Cardiac fibroblast (primary cell): ENCODE data around the gene SLC18A3.

Experiments
- DNase-seq, 2 donors: peaks; one replicate each; pipeline versions ENCODE4 v3.0.0 to v3.0.0-alpha.2; 2010; ENCODE audit warnings: low read depth in 2 of 2
- H3K4me3 ChIP-seq, 2 donors: replicated peaks in 1 of 2; 1 replicate in 1 of 2; 2 replicates in 1 of 2; pipeline ENCODE4 v1.5.1; 2011; ENCODE audit warnings: low read depth in 2 of 2, low read length in 2 of 2, mild to moderate bottlenecking in 2 of 2, moderate library complexity in 1 of 2
- TF ChIP-seq, protein P1 (sequence below): IDR thresholded peaks from one replicate; pipeline ENCODE4 v1.5.1; 2011; ENCODE audit warnings: low read depth, mild to moderate bottlenecking, low read length, inconsistent platforms

The SLC18A3 gene

DNA sequence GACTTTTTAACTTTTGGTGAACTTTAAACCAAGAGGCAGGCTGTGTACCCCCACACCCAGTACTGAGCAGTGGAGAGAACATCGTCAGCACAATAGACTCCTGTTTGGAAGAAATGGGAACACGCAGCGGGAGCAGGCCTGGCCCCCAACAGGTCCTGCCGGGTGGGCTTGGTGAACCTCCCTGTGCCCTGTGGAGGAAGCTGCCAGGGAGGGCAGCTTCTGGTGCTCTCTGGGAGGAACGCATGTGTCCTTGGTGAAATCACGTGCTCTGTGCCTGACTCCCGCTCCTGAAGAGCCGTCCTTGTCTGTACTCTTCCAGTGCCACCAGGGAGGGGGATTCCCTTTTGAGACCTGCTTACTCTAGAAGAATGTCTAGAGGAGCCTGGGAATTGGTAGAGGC is 35.3 kb downstream of the SLC18A3 start:
- no peak overlapping the region for H3K4me3 ChIP-seq
- TF ChIP-seq, protein P1, sequence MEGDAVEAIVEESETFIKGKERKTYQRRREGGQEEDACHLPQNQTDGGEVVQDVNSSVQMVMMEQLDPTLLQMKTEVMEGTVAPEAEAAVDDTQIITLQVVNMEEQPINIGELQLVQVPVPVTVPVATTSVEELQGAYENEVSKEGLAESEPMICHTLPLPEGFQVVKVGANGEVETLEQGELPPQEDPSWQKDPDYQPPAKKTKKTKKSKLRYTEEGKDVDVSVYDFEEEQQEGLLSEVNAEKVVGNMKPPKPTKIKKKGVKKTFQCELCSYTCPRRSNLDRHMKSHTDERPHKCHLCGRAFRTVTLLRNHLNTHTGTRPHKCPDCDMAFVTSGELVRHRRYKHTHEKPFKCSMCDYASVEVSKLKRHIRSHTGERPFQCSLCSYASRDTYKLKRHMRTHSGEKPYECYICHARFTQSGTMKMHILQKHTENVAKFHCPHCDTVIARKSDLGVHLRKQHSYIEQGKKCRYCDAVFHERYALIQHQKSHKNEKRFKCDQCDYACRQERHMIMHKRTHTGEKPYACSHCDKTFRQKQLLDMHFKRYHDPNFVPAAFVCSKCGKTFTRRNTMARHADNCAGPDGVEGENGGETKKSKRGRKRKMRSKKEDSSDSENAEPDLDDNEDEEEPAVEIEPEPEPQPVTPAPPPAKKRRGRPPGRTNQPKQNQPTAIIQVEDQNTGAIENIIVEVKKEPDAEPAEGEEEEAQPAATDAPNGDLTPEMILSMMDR, result no peak
- DNase-seq, result no peak

DNA sequence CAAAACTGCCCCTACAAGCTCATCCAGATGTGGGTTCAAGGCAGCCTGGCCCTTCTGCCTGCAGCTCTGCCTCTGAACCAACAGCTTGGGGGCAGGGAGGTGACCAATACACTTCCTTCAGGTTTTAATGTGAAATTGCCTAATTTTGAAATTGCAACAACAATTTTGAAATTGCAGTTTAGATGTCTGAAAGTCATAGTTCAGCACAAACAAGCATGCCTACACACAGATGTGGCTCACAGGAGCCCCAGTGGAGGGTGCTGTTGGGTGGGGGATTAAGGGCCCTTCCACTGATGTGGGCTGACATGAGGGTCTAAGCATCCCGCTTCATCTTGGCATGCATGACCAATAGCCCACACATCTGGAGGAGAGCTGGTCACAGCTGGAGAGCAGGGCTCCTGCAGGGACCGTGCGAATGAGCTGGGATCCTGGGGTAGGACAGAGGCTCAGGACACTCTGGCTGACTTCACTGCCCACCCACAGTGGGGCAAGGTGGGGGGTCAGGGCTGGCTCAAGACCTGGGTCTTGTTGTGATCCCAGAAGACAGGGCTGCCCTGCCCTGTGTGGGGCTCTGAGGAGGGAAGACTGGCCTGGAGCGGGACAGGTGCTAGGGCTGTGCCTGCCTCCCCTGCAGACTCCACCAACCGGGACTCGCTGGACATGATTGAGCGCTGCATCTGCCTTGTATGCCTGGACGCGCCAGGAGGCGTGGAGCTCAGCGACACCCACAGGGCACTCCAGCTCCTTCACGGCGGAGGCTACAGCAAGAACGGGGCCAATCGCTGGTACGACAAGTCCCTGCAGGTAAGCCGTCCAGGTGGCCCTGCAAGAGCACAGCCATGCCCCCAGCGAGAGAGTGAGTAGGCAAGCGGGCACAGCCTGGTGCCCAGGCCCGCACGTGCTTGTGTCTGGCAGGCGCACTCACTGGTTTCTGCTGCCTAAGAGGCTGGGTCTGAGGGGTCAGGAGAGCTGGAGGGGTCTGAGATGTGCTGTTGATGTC is 36.1 kb downstream of the SLC18A3 start:
- TF ChIP-seq, protein P1, result no peak
- DNase-seq, result peak in 1 of 2 donors; percentile 2
- no peak overlapping the region for H3K4me3 ChIP-seq

DNA sequence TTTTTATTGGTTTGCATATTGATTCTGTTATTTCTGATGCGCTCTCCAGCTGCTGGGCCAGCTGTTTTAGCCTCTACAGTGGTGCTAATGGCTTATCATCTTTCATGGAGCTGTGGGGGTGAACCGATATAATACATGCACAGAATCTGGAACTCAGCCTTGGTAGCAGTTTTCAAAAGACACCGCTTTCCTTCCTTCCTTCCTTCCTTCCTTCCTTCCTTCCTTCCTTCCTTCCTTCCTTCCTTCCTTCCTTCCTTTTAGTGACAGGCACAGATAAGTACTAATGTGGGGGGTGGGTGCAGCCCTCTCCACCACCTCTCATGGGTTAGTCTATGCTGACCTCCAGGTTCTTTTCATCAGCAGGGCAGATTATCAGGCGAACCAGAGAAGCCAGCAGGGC is 37.4 kb downstream of the SLC18A3 start:
- TF ChIP-seq, protein P1, result no peak
- H3K4me3 ChIP-seq, result no peak overlapping the region
- DNase-seq, result no peak

DNA sequence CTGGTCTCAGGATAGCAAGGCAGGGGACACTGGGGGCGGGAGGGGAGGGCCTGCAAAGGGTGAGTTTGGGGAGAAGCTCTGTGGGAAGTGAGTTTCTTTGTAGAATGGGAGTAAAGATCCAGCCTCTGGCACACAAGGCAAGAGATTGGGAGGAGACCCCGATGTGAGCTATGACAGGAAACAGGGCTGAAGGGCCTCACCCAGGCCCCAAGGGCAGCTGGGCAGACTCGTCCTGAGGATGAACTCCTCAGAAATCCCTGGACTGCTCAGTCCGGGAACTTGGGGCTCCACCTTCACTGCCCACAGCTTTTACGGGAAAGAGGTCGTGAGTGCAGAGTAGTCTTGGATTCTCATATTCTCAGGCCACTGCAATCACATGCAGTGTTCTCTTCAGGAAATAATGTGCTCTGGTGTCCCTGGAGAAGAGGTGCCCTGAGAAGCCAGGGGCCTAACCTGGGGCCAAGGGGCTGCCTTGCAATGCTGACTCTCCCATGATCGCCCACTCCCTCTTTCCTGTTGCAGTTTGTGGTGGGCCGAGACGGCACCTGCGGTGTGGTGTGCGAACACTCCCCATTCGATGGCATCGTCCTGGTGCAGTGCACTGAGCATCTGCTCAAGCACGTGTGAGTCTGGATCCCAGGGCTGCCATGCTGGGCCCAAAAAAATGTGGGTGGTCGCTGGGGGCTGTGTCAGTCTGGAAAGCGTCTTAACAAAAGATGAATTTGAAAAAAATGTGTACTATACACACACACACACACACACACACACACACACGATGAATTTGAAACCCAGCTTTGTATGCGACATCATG is 38.1 kb downstream of the SLC18A3 start:
- TF ChIP-seq, protein P1, result no peak
- no peak overlapping the region for H3K4me3 ChIP-seq
- no peak for DNase-seq

DNA sequence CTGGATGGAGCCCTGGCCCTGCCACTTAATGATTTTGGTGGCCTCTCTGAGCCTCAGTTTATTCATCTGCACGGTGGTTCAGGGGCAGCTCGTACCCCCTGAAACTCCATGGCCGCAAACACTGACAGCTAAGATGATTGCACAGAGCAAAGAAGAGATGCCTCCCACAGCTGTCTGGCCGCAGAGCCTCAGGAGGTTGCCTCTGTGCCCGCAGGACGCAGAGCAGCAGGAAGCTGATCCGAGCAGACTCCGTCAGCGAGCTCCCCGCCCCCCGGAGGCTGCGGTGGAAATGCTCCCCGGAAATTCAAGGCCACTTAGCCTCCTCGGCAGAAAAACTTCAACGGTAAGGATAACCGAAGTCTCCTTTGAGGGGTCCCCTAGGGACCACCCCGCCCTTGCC is 39.2 kb downstream of the SLC18A3 start:
- TF ChIP-seq, protein P1, result no peak
- DNase-seq, result peak in 1 of 2 donors; percentile 5
- H3K4me3 ChIP-seq, result no peak overlapping the region

DNA sequence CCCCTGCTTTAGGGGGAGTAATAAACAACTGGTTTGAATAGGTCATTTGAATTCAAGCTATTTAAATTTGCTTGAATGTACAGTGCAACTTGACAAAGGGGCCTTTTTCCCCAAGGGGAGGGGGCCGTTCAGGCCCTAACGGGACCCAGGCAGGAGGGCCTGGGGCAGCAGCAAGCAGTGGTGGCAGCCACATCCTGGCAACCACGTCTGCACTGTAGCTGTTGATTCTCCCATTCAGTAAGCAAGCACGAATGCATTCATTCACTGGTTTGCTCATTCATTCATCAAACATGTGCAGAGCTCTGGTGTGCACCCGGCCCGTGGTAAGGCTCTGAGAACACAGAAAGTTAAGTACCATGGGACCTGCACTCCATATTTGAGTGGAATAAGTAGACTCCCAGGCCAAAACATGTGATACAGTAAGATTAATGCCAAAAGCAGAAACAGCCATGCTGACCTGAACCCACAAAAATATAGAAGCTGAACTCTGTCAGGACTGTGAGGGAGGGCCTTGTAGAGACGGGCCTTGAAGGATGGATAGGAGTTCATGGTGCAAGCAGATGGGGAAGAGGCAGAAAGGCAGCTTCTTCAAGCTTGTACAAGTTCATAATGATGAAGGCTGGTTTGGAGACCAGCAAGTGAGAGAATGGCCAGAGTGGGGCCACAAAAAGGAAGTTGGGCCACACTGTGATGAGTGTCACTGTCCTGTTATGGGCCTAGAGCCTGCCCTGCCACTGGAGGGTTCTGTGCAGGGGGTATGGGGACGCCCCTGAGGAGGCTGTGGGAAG is 40.0 kb downstream of the SLC18A3 start:
- TF ChIP-seq, protein P1, result no peak
- DNase-seq, result no peak

More for the DNA sequence above, 40.0 kb downstream of the SLC18A3 start:
- no peak overlapping the region for H3K4me3 ChIP-seq
